ENCODE data around the gene PGBD5. TPM values are rescaled to one million over a fixed set of nuclear protein-coding genes. Genes with fewer than 3 reads are reported as not detected.

The PGBD5 gene
- polyA plus RNA-seq, 3 donors = 0.44 TPM; not detected in 2

DNA sequence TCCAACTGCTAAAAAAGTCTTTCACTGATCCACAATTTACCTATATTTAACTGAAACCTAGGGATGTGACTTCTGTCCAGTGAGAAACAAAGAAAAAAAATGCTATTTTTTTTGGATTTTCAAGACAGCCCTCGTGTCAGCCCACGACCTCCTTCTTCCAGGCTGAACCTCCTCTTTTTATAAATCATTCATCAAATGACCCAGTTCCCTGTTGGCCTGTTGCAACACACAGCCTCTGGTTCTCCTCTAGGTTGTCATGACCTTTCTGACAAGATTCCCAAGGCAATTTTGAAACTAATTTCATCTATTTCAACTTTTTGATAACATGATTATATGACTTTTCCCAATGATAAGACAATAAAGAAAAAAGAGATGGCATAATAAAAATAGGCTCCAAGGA is 74.6 kb downstream of the PGBD5 start:
- H3K27ac ChIP-seq (ENCODE audit: low read depth in 1 of 2, low read length in 2 of 2) = no peak overlapping the region
- no peak overlapping the region for H3K4me3 ChIP-seq (replicated peaks in 1 of 3; ENCODE audit: low read depth in 2 of 3, low read length in 3 of 3)
- no peaks in the 10 kb centered on the region for H4K20me1 ChIP-seq (ENCODE audit: insufficient read depth, low read length)
- H3K9me3 ChIP-seq (replicated peaks in 1 of 2; ENCODE audit: control insufficient read depth in 1 of 2, insufficient read depth in 1 of 2, low read length in 2 of 2) = no peaks in the 10 kb centered on the region
- no peak for DNase-seq
- Mint-ChIP-seq H3K27me3 (ENCODE audit: low read depth in 3 of 3) (peaks cover 2 to 9% (median 3%) of the 10 kb centered on the region in 3 donors), H3K4me1 (no peaks in the 10 kb centered on the region), H3K9me3 (peaks cover 0 to 2% (median 0%) of the 10 kb centered on the region in 7 donors), H3K36me3 (no peaks in the 10 kb centered on the region), H3K27ac (no peak overlapping the region), H3K4me3 (no peak overlapping the region)
- no CpG with 5 or more reads among the region's 2 CpGs for WGBS (ENCODE audit: insufficient coverage)
- H3K79me2 ChIP-seq (ENCODE audit: insufficient read depth, low read length) = no peaks in the 10 kb centered on the region
- no peaks in the 10 kb centered on the region for H3K4me1 ChIP-seq (ENCODE audit: control insufficient read depth in 1 of 2, insufficient read depth in 2 of 2, low read length in 2 of 2)
- H3K27me3 ChIP-seq (ENCODE audit: control insufficient read depth in 2 of 2, insufficient read depth in 2 of 2, low read length in 2 of 2) = no peaks in the 10 kb centered on the region
- no peak overlapping the region for H2AFZ ChIP-seq (ENCODE audit: insufficient read depth, low read depth, low read length, poor library complexity, severe bottlenecking)
- no peaks in the 10 kb centered on the region for H3K36me3 ChIP-seq (replicated peaks in 1 of 2; ENCODE audit: control insufficient read depth in 1 of 2, insufficient read depth in 2 of 2, low read length in 2 of 2)
- TF ChIP-seq, protein P1, sequence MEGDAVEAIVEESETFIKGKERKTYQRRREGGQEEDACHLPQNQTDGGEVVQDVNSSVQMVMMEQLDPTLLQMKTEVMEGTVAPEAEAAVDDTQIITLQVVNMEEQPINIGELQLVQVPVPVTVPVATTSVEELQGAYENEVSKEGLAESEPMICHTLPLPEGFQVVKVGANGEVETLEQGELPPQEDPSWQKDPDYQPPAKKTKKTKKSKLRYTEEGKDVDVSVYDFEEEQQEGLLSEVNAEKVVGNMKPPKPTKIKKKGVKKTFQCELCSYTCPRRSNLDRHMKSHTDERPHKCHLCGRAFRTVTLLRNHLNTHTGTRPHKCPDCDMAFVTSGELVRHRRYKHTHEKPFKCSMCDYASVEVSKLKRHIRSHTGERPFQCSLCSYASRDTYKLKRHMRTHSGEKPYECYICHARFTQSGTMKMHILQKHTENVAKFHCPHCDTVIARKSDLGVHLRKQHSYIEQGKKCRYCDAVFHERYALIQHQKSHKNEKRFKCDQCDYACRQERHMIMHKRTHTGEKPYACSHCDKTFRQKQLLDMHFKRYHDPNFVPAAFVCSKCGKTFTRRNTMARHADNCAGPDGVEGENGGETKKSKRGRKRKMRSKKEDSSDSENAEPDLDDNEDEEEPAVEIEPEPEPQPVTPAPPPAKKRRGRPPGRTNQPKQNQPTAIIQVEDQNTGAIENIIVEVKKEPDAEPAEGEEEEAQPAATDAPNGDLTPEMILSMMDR (IDR thresholded peaks at IDR 0.05) = no peak
- intact Hi-C loops (cut with micrococcal nuclease) = no loop called here
- no peak overlapping the region for H3K4me2 ChIP-seq (replicated peaks; ENCODE audit: extremely low read depth, low read length, poor library complexity, severe bottlenecking)
- H3K9ac ChIP-seq (ENCODE audit: insufficient read depth, low read length, poor library complexity, severe bottlenecking) = no peak overlapping the region

DNA sequence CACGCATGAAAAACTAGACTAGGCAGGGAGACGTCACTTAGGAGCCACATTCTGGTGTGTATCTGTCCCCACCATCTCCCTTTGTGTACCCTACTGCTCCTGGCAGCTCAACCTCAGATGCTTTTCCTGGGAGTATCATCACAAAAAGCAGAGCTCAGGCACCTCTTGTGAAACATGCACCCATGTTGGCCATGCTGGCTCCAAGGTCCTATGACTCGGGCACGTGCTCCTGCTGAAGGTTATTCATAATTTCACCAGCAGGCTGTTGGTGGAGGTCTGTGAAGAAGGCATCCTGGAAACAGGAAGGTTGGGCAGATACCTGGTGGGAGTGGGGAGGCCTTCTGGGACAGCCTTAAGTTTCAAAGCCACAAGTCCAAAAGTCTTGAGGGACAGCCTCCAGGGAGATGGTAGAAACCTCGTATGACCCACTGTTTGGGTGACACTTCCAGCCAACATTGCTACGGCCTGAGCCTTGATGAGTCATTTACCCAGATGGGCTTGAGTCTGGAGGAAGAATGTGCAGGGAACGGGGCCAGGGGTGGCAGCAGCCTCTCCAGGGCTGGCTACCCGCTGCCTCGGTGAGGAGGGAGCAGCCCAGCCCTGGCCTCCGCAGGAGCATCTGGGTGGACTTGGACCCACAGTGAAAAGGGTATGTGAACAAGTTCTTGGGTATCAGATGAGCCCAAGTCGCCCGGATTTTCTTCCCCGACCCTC is 75.8 kb downstream of the PGBD5 start:
- H3K36me3 ChIP-seq (replicated peaks in 1 of 2; ENCODE audit: control insufficient read depth in 1 of 2, insufficient read depth in 2 of 2, low read length in 2 of 2) = no peaks in the 10 kb centered on the region
- DNase-seq = no peak
- no peaks in the 10 kb centered on the region for H3K9me3 ChIP-seq (replicated peaks in 1 of 2; ENCODE audit: control insufficient read depth in 1 of 2, insufficient read depth in 1 of 2, low read length in 2 of 2)
- Mint-ChIP-seq H3K4me3 (no peak overlapping the region), H3K4me1 (no peaks in the 10 kb centered on the region), H3K27ac (no peak overlapping the region), H3K36me3 (no peaks in the 10 kb centered on the region), H3K9me3 (peaks cover 0 to 2% (median 0%) of the 10 kb centered on the region in 7 donors), H3K27me3 (ENCODE audit: low read depth in 3 of 3) (peaks cover 2 to 12% (median 6%) of the 10 kb centered on the region in 3 donors)
- H3K9ac ChIP-seq (ENCODE audit: insufficient read depth, low read length, poor library complexity, severe bottlenecking) = no peak overlapping the region
- no peak overlapping the region for H3K4me2 ChIP-seq (replicated peaks; ENCODE audit: extremely low read depth, low read length, poor library complexity, severe bottlenecking)
- no peak overlapping the region for H3K27ac ChIP-seq (ENCODE audit: low read depth in 1 of 2, low read length in 2 of 2)
- WGBS (ENCODE audit: insufficient coverage) = 90% methylated on average over 9 of the region's 13 CpGs
- TF ChIP-seq, protein P1 (IDR thresholded peaks at IDR 0.05) = no peak
- intact Hi-C loops (cut with micrococcal nuclease) = no loop called here
- no peaks in the 10 kb centered on the region for H3K79me2 ChIP-seq (ENCODE audit: insufficient read depth, low read length)
- H3K4me3 ChIP-seq (replicated peaks in 1 of 3; ENCODE audit: low read depth in 2 of 3, low read length in 3 of 3) = no peak overlapping the region
- no peaks in the 10 kb centered on the region for H3K4me1 ChIP-seq (ENCODE audit: control insufficient read depth in 1 of 2, insufficient read depth in 2 of 2, low read length in 2 of 2)
- H4K20me1 ChIP-seq (ENCODE audit: insufficient read depth, low read length) = no peaks in the 10 kb centered on the region
- no peak overlapping the region for H2AFZ ChIP-seq (ENCODE audit: insufficient read depth, low read depth, low read length, poor library complexity, severe bottlenecking)
- no peaks in the 10 kb centered on the region for H3K27me3 ChIP-seq (ENCODE audit: control insufficient read depth in 2 of 2, insufficient read depth in 2 of 2, low read length in 2 of 2)

All from CD14-positive monocyte (primary cell).